ENCODE data around the gene LCLAT1.

DNA sequence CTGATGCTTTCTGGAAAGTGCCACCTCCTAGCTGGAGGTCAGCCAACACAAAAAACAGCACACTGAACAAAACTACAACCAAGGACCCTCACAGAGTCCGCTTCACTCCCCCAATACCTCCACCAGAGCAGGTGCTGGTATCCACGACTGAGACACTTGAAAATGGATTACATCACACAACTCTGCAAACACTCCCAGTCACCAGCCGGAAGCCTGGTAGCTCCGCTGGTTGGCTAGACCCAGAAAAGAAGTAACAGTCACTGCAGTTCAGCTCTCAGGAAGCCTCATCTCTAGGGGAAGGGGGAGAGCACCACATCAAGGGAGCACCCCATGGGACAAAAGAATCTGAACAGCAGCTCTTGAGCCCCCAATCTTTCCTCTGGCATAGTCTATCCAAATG lies 175.4 kb downstream of the LCLAT1 start:
- TF ChIP-seq, protein P1, sequence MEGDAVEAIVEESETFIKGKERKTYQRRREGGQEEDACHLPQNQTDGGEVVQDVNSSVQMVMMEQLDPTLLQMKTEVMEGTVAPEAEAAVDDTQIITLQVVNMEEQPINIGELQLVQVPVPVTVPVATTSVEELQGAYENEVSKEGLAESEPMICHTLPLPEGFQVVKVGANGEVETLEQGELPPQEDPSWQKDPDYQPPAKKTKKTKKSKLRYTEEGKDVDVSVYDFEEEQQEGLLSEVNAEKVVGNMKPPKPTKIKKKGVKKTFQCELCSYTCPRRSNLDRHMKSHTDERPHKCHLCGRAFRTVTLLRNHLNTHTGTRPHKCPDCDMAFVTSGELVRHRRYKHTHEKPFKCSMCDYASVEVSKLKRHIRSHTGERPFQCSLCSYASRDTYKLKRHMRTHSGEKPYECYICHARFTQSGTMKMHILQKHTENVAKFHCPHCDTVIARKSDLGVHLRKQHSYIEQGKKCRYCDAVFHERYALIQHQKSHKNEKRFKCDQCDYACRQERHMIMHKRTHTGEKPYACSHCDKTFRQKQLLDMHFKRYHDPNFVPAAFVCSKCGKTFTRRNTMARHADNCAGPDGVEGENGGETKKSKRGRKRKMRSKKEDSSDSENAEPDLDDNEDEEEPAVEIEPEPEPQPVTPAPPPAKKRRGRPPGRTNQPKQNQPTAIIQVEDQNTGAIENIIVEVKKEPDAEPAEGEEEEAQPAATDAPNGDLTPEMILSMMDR (IDR thresholded peaks at IDR 0.05; ENCODE audit: insufficient read depth, low read length, poor library complexity, severe bottlenecking), result no peak
- TF ChIP-seq EZH2phosphoT487 (conservative IDR thresholded peaks at IDR 0.05; ENCODE audit: low read length), result no peak
